B cell (primary cell): ENCODE results near the gene PSAP. TPM values are rescaled to one million over a fixed set of nuclear protein-coding genes. Genes with fewer than 3 reads are reported as not detected.

Experiments
- ATAC-seq: fragments of 200-7000 bp; cut with Tn5 transposase; one replicate; pipeline ENCODE4 v1.10.0; 2021; ENCODE audit warnings: low read depth, mild to moderate bottlenecking, moderate number of reproducible peaks, moderate library complexity
- CTCF ChIA-PET: fragments of 350-600 bp; sonication (Branson Sonifier 250); formaldehyde crosslinking; loops from one replicate; lab custom pipeline; 2021; ENCODE audit warnings: antibody characterized with exemption, inconsistent platforms; lab: Charles Lee
- POLR2A ChIA-PET: fragments of 350-600 bp; sonication (Branson Sonifier 250); formaldehyde crosslinking; loops from one replicate; lab custom pipeline; 2021; ENCODE audit warnings: antibody characterized with exemption; lab: Charles Lee
- DNase-seq: peaks from one replicate; pipeline ENCODE4 v3.0.0; 2013
- H2AFZ ChIP-seq: 2 replicates; pipeline ENCODE4 v1.6.1; 2012; ENCODE audit warnings: mild to moderate bottlenecking, low read depth, low read length; ENCODE audit not compliant: insufficient read depth, poor library complexity, severe bottlenecking
- H3K27ac ChIP-seq, 2 donors: 1 replicate in 1 of 2; 2 replicates in 1 of 2; pipeline ENCODE4 v1.5.1; 2012 to 2013; ENCODE audit warnings: low read length in 2 of 2, mild to moderate bottlenecking in 2 of 2, moderate library complexity in 1 of 2
- H3K27me3 ChIP-seq, 4 experiments: fragments of 200-600 bp in 1 of 4; sonication (generic) in 1 of 4; replicated peaks in 1 of 4; 1 replicate in 2 of 4; 2 replicates in 2 of 4; pipeline versions ENCODE4 v1.6.1 to v1.7.0; 2013 to 2016; ENCODE audit warnings: low read length in 3 of 4, mild to moderate bottlenecking in 2 of 4, mixed read lengths in 1 of 4, moderate library complexity in 1 of 4; ENCODE audit not compliant: insufficient read depth in 4 of 4, control insufficient read depth in 3 of 4; ENCODE audit errors: control extremely low read depth in 1 of 4
- H3K36me3 ChIP-seq, 2 experiments: replicated peaks in 1 of 2; 1 replicate in 1 of 2; 2 replicates in 1 of 2; pipeline versions ENCODE4 v1.6.1 to v1.7.1; 2013; ENCODE audit warnings: low read length in 1 of 2; ENCODE audit not compliant: insufficient read depth in 2 of 2, control insufficient read depth in 1 of 2; ENCODE audit errors: control extremely low read depth in 1 of 2, extremely low read depth in 1 of 2
- H3K4me1 ChIP-seq, 2 donors: fragments of 200-600 bp in 1 of 2; sonication (generic) in 1 of 2; 1 replicate in 1 of 2; 2 replicates in 1 of 2; pipeline versions ENCODE4 v1.5.1 to v1.6.1; 2013 to 2017; ENCODE audit warnings: low read length in 2 of 2; ENCODE audit not compliant: control insufficient read depth in 2 of 2, insufficient read depth in 2 of 2
- H3K4me2 ChIP-seq: replicated peaks from 2 replicates; pipeline ENCODE3; 2012; ENCODE audit warnings: mild to moderate bottlenecking, low read depth, low read length; ENCODE audit not compliant: poor library complexity, severe bottlenecking
- H3K4me3 ChIP-seq, 5 experiments: fragments of 200-600 bp in 1 of 5; sonication (generic) in 1 of 5; 1 replicate in 3 of 5; 2 replicates in 2 of 5; pipeline versions ENCODE4 v1.5.1 to v1.7.0; 2011 to 2016; ENCODE audit warnings: low read length in 4 of 5, mild to moderate bottlenecking in 4 of 5, low read depth in 2 of 5, control low read depth in 1 of 5, moderate library complexity in 1 of 5; ENCODE audit not compliant: insufficient read depth in 1 of 5; ENCODE audit errors: control extremely low read depth in 1 of 5, extremely low read depth in 1 of 5
- H3K79me2 ChIP-seq: fragments of 200-600 bp; sonication (generic); one replicate; pipeline ENCODE4 v1.6.0; 2016; ENCODE audit warnings: low read length; ENCODE audit not compliant: control insufficient read depth, insufficient read depth
- H3K9ac ChIP-seq: fragments of 200-600 bp; sonication (generic); 2 replicates; pipeline ENCODE4 v1.6.1; 2017; ENCODE audit warnings: mild to moderate bottlenecking, low read length, moderate library complexity
- H3K9me3 ChIP-seq, 3 donors: one replicate each; pipeline versions ENCODE4 v1.6.1 to v1.7.1; 2013; ENCODE audit warnings: low read length in 2 of 3; ENCODE audit not compliant: control insufficient read depth in 2 of 3, insufficient read depth in 1 of 3; ENCODE audit errors: control extremely low read depth in 1 of 3
- H4K20me1 ChIP-seq: 2 replicates; pipeline ENCODE4 v1.6.0; 2012; ENCODE audit warnings: mild to moderate bottlenecking, low read length; ENCODE audit not compliant: insufficient read depth, control insufficient read depth, poor library complexity, severe bottlenecking
- H3K27ac Mint-ChIP-seq: one replicate; pipeline ENCODE4 v1.8.0; 2021; ENCODE audit warnings: mixed read lengths
- H3K27me3 Mint-ChIP-seq: one replicate; pipeline ENCODE4 v1.8.0; 2021; ENCODE audit warnings: mixed read lengths
- H3K4me1 Mint-ChIP-seq: one replicate; pipeline ENCODE4 v1.8.0; 2021; ENCODE audit warnings: mixed read lengths
- H3K4me3 Mint-ChIP-seq: one replicate; pipeline ENCODE4 v1.8.0; 2021; ENCODE audit warnings: mixed read lengths
- H3K9me3 Mint-ChIP-seq: one replicate; pipeline ENCODE4 v1.8.0; 2022; ENCODE audit warnings: mixed read lengths; ENCODE audit not compliant: insufficient read depth
- EZH2 ChIP-seq: IDR thresholded peaks from 2 replicates; pipeline ENCODE4 v1.6.1; 2012; ENCODE audit warnings: borderline replicate concordance, low read depth, mild to moderate bottlenecking, moderate library complexity, low read length; ENCODE audit not compliant: insufficient read depth, poor library complexity, severe bottlenecking
- WGBS: methylation state at CpG from one replicate; pipeline ENCODE4 v1.1.5; 2013; ENCODE audit warnings: missing lambda C conversion rate; ENCODE audit not compliant: insufficient coverage; 5-methylcytosine and 5-hydroxymethylcytosine counted together
- intact Hi-C: fragments of 100-400 bp; cut with micrococcal nuclease; formaldehyde crosslinking; loops from one replicate; pipeline ENCODE4 v1.10.0; 2022
- polyA plus RNA-seq: library from polyadenylated mRNA; depleted of rRNA; stranded (reverse); fragments of >200 nt; gene quantifications from 2 replicates; pipeline ENCODE4 v1.2.3, GENCODE V29; 2012
- total RNA-seq, 2 donors: library from RNA; stranded (reverse); fragments of 120-200 nt in 1 of 2; gene quantifications; 1 replicate in 1 of 2; 2 replicates in 1 of 2; pipeline versions ENCODE4 v1.2.3 to v1.2.4, GENCODE V29; 2013 to 2022
- TF ChIP-seq, protein P1 (sequence below): fragments of 200-600 bp; IDR thresholded peaks from one replicate; pipeline ENCODE4 v1.8.0; 2022; ENCODE audit warnings: antibody characterized with exemption, mild to moderate bottlenecking

Gene PSAP
- total and polyA plus RNA-seq, 2 donors (not counting 1 experiment from before 2014, with no cell fraction given) = 206 to 509 TPM

DNA sequence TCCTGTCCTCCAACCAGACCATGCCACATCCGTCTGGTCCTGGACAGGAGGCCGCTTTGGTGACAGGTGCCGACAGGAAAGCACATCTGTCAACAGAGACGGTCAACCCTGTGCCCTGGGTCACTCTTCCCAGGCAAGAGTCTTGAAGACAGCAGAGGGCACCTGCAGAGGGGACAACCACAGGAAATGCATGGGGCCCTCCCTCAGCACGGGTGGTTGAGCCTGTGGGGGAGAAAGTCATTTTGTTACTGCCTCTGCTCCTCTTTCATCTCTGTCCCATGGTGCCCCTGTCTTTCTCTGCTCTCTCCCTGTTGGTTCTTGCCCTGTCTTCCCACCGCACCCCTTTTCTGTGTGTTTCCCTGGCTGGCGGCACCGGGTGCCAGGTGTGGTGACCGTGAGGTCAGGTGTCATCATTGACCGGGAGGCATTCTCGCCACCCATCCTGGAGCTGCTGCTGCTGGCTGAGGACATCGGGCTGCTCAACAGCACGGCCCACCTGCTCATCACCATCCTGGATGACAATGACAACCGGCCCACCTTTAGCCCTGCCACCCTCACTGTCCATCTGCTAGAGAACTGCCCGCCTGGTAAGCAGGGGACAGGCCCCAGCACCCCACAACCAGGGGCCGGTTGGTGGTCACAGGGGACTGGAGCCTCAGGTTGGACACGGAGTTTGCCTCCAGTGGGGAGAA is 60.2 kb downstream of the PSAP start:
- 45% methylated on average over 13 of the region's 17 CpGs for WGBS

DNA sequence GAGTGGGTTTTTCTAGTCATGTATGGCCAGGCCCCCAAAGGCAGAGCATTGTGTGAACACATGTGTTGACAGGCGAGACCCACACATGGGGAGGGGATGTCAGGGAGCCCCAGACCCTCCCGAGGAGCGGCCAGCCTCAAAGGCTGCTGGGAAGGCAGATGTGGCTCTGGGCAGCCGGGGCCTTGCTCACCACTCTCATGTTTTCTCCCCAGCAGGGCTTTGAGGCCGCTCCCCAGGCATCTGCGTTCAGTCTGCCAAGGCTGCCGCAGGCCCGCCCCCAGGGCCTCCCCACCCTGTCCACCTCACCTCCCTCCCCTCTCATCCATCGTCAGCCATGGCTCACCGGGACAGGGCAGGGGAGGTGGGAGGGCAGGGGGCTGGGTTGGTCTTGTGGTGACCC is 61.2 kb downstream of the PSAP start:
- peak overlapping the region; percentile 37 for H3K27ac Mint-ChIP-seq
- ATAC-seq = no peak
- TF ChIP-seq, protein P1, sequence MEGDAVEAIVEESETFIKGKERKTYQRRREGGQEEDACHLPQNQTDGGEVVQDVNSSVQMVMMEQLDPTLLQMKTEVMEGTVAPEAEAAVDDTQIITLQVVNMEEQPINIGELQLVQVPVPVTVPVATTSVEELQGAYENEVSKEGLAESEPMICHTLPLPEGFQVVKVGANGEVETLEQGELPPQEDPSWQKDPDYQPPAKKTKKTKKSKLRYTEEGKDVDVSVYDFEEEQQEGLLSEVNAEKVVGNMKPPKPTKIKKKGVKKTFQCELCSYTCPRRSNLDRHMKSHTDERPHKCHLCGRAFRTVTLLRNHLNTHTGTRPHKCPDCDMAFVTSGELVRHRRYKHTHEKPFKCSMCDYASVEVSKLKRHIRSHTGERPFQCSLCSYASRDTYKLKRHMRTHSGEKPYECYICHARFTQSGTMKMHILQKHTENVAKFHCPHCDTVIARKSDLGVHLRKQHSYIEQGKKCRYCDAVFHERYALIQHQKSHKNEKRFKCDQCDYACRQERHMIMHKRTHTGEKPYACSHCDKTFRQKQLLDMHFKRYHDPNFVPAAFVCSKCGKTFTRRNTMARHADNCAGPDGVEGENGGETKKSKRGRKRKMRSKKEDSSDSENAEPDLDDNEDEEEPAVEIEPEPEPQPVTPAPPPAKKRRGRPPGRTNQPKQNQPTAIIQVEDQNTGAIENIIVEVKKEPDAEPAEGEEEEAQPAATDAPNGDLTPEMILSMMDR = no peak
- no peak for TF ChIP-seq EZH2

More for the DNA sequence above, 60.2 kb downstream of the PSAP start:
- Histone ChIP-seq H3K4me2 (peak overlapping the region; percentile 69), H3K9ac (peak overlapping the region; percentile 21), H3K27me3 (peaks cover 0 to 5% (median 2%) of the 10 kb centered on the region in 4 experiments), H3K27ac (no peak overlapping the region), H3K4me1 (peaks cover 16 to 19% of the 10 kb centered on the region in 2 donors), H3K4me3 (no peak overlapping the region), H3K36me3 (no peaks in the 10 kb centered on the region), H4K20me1 (no peaks in the 10 kb centered on the region), H3K9me3 (peaks cover 0 to 8% (median 0%) of the 10 kb centered on the region in 3 donors), H2AFZ (peak overlapping the region; percentile 57), H3K79me2 (no peaks in the 10 kb centered on the region)
- H3K4me3 Mint-ChIP-seq = peak overlapping the region; percentile 67
- intact Hi-C loops = no loop called here
- TF ChIP-seq EZH2 = no peak
- TF ChIP-seq, protein P1 = no peak
- DNase-seq = no peak
- H3K27ac Mint-ChIP-seq = peak overlapping the region; percentile 41
- peak; percentile 74 for ATAC-seq
- POLR2A ChIA-PET = interaction anchor here (0.6 kb wide), 1 partner anchor 470 kb away, joined by 3 read pairs; no protein-coding TSS in a partner anchor
- H3K4me1 Mint-ChIP-seq = peaks cover 16% of the 10 kb centered on the region
- peaks cover 6% of the 10 kb centered on the region for H3K27me3 Mint-ChIP-seq
- H3K9me3 Mint-ChIP-seq = no peaks in the 10 kb centered on the region
- CTCF ChIA-PET = interaction anchor here (0.8 kb wide), 1 partner anchor 105 kb away, joined by 3 read pairs; no protein-coding TSS in a partner anchor

More for the DNA sequence above, 61.2 kb downstream of the PSAP start:
- ChIA-PET POLR2A (no interaction called here), CTCF (no interaction called here)
- Histone ChIP-seq H3K27ac (no peak overlapping the region), H3K36me3 (no peaks in the 10 kb centered on the region), H3K4me3 (no peak overlapping the region), H2AFZ (no peak overlapping the region), H3K27me3 (no peaks in the 10 kb centered on the region), H4K20me1 (no peaks in the 10 kb centered on the region), H3K9ac (no peak overlapping the region), H3K4me1 (peaks cover 16 to 19% of the 10 kb centered on the region in 2 donors), H3K9me3 (no peaks in the 10 kb centered on the region), H3K79me2 (no peaks in the 10 kb centered on the region), H3K4me2 (peak overlapping the region; percentile 69)
- intact Hi-C loops = no loop called here
- no peak for DNase-seq
- Mint-ChIP-seq H3K9me3 (no peaks in the 10 kb centered on the region), H3K4me3 (no peak overlapping the region), H3K4me1 (peaks cover 16% of the 10 kb centered on the region), H3K27me3 (peaks cover 6% of the 10 kb centered on the region)
- 94% methylated on average over 4 of the region's 10 CpGs for WGBS
